GM18868 (cell line): ENCODE data around the gene RBL1.

Source experiments
- ATAC-seq: cut with Tn5 transposase; IDR thresholded peaks from one replicate; pipeline ENCODE4 v1.9.1; 2021; ENCODE audit warnings: mild to moderate bottlenecking, moderate library complexity; ENCODE audit not compliant: unreplicated experiment

The RBL1 gene

DNA sequence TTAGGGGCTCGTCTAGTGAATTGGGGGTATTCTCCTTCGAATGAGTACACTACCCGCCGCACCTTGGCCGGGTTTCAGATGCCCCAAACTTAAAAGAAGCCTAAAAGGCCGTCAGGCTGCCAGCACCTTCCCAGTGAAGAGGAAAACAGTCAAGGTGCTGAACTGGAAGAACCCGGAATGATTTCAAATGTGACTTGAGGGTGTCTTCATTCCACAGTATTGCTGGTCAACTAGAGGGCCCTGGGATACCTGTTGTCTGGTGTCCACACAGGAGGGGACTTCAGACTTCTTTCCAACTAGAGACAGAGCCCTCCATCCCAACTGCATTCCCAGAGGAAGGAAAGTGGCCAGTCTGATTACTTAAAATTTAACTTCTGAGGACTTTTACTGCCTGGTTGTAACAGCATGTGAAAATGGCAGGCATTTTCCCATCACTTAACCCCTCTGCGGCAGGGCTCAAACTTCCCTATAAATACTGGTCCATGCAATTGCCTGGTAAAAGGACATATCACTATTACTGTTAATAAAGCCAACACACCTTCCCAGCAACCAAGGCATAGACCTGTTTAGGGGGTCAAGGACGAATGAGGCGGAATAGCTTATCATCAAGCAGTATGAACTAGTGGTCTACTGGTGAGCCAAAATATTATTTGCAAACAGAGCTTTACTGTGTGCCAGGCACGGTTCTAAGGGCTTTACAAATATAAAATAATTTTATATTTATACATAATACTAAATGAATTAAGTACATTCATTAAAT, 143.6 kb downstream of the RBL1 start:
- ATAC-seq, result no peak

DNA sequence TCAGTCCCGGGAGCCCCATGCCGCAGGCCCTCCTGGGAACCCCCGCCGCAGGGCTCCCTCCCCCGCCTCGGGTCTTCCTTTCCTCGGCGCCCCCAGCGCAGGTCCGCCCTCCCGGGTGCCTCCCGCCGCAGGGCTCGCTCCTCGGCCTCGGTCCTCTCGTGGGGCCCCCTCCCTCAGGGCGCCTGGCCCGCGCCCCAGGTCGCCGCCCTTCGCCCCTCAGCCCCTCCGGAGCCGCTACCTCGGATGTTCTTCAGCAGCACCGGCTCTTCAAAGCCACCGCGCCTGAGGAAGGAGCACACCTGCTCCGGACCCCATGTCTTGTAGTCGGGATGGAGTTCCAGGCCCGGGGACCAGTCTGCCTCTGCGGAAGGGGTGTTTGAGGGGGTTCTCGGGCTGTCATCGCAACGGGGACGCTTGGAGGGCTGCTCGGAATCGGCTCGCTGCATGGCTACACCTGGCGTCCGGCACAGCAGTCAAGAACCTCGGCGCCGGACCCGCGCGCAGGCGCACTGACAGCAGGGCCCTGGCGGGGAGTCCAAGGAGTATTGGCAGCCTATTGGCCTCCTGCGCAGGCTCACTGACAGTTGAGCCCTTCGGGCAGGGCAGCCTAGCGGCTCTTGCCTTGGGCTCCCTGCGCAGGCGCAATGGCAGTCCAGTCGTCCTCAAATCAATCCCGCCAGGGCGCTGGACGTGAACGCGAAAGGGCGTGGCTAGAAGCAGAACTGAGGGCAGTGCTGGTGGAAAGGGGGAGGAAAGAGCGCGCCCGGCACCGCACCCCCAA, 144.4 kb downstream of the RBL1 start, which contains the start of gene SAMHD1:
SAMHD1 (minus strand) TSS at position 511 of the 781 bp plus-strand sequence; CDS start at position 446, 65 bp downstream.
- ATAC-seq, result peak; percentile 95

DNA sequence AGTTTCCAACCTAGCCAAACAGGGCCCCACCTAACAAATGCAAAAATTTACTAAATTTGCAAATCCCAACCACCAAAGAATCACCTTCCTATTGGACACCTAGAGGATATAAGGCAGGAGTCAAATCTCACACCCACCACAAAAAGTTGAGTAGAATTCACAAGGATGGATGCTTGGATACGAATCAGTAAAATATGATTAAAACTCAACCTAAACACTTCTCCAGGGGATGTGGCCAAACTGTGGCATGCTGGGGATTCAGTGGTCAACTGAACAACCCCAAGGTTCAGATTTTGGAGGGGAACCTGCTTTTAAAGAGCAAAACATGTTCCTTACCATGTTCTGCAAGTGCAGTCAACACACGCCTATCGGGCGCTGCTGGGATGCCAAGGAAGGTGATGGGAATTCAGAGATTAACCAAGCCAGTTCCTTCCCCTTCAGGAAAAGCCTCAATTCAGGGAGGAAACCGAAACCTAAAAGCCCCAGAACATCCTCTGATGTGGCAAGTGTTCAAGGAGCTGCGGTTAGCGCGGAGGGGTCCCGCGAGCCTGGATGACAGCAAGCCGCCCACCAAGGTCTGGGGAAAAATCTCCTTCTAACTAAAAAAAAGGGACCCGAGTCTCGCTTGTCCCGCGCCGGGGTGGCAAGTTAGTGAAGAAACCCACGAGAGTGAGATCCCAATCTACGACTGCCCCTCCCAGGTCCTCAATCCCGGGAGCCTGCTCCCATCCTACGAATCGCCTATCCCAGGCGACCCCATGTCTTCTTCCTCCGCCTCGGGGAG, 145.2 kb downstream of the RBL1 start:
- ATAC-seq, result no peak
